ENCODE measurements around the gene VTCN1.
"Not testable (repeated sequence)": the region's sequence is repeated elsewhere in the genome, so short reads cannot be mapped to it uniquely, and the experiment has no call there.

VTCN1 gene

DNA sequence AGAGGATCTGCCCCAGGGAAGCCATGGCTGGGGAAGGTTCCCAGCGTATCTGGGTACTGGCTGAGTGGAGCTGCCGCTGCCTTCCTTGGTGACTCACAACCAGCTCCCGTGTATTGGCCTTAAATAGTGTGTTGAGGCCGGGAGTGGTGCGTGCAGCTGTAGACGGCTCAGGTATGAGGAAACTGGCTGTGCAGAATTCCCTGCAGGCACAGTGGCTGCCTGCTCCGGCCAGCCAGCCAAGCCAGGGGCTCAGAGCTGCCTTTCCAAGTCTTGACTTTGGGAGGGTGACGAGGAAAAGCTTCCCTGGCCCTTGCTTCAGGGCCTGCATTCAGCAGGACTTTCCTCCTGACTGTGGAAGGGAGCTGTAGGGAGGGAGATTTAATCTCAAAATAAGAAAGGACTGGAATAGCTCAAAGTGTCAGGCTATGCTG is at the start of gene VTCN1:
Gene VTCN1 (minus strand): TSS at position 97 of the 431 bp plus-strand sequence. CDS start 72 bp downstream, at position 25.
- no peak for DNase-seq

DNA sequence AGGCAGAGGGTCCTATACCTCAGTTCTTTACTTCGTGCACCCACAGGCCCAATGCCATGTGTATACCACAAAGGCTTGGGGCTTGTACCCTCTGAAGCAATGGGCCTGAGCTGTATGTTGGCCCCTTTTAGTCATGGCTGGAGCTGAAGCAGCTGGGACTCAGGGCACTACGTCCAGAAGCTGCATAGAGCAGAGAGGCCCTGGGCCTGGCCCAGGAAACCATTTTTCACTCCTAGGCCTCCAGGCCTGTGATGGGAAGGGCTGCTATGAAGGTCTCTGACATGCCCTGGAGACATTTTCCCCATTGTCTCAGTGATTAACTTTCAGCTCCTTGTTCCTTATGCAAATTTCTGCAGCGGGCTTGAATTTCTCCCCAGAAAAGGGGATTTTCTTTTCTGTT is 48.1 kb upstream of the VTCN1 start:
- DNase-seq: no peak

DNA sequence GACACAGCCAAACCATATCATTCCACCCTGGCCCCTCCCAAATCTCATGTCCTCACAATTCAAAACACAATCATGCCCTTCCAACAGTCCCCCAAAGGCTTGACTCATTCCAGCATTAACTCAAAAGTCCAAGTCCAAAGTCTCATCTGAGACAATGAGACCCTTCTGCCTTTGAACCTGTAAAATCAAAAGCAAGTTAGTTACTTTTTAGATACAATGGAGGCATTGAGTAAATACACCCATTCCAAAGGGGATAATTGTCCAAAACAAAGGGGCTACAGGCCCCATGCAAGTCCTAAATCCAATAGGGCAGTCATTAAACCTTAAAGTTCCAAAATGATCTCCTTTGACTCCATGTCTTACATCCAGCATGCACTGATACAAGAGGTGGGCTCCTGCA is 47.3 kb upstream of the VTCN1 start:
- not testable (repeated sequence) for DNase-seq

DNA sequence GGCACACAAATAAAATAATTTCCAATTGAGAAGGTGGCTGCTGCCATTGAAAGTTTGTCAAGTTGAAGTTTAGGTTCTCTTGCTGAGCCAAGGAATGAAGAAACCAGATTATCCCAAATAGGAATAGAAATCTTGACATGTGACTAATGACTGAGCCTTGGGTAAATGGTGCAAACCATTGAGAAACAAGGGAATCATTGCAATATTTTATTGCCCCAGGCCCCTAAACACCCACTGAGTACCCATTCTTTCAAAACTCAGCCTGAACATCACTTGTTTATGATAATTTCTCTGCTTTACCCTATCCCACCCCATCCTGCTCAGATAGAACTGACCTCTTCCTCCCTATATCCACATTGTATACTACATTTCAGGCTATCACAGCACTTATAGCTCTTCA is 46.6 kb upstream of the VTCN1 start:
- DNase-seq: no peak

DNA sequence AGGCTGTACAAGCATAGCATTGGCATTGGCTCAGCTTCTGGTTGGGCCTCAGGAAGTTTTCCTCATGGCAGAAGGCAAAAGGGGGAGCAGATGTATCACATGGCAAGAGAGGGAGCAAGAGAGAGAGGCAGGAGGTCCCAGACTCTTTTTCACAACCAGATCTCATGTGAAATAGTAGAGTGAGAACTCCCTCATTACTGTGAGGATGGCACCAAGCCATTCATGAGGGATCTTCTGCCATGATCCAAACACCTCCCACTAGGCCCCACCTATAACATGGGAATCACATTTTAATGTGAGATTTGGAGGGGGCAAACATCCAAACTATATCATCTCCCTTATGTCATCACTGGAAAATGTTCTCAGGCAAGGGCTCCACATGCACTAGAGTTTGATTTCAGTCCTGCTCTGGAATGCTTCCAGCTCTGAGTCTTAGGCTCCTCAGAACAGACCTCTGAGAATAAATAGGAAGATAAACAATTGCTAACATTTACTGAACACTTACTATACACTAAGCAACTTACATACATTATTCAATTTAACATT is 39.4 kb upstream of the VTCN1 start:
- no peak for DNase-seq

DNA sequence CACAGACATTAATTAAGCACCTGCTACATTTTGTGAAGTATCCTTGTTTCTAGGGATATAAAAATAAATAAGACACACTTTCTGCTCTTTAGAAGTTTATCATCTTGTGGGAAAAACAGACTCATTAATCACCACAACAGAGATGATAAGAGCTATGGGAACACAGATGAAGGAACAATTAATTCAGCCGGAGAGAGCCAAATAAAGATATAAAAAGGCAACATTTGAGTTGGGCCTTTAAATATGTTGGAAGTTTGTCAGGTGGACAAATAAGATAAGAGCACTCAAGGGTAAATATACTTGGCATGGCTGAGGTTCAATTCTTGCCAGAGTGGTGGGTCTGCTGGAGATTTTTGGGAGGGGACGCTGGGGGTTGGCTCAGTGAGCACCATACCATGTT is 34.2 kb upstream of the VTCN1 start:
- no peak for DNase-seq

DNA sequence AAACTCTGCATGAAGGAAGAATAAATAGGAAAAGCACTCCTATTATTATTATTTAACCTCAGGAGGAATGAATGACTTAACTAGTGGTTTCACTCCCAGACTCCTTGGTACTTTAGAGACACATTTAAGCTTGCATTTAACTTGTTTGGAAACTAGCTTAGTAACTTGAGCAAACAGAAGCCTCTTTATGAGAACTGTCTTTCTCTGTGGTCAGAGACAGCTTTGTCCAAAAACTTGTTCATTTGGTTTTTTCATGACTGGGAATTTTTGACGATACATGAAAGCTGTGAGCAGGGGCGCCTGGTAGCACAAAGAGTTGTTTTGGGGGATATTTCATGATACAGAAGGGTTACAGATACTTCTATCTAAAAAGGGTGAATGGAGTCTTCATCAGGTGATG is 33.6 kb upstream of the VTCN1 start:
- no peak for DNase-seq

DNA sequence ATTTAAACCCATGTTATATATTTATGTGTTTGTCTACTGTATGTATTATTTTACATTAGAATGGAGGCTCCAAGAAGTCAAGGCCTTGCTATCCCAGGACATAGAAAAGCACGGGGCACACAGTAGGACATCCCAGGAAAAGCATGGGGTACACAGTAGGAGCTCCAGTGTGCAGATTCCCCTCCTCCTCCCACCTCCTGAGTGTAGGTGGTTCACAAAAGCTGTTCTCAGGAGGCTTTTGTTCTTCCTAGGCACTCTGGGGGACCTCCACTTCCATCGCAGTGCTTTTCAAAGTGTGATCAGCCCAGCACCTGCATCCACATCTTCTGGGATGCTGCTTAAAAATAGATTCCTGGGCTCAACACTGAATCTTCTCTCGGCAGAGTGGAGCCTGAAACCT is 30.8 kb upstream of the VTCN1 start:
- DNase-seq: no peak

DNA sequence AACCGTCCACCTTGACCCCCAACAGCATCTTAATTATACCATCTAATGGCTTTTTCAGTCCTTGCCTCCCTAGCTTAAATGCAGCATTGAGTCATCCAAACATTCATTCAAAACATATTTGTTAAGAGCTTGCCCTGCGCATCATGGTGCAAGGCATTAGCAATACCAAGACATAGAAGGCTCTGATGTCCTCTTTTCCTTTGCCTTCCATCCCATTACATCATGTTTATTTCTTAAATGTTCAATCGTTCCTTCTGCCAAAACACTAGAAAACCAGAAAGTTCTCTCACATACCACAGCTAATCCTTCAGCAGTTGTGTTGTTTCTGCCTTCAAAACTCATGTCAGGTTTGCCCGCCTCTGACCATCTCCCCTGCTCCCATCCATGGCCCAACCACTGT is 29.8 kb upstream of the VTCN1 start:
- DNase-seq: no peak

DNA sequence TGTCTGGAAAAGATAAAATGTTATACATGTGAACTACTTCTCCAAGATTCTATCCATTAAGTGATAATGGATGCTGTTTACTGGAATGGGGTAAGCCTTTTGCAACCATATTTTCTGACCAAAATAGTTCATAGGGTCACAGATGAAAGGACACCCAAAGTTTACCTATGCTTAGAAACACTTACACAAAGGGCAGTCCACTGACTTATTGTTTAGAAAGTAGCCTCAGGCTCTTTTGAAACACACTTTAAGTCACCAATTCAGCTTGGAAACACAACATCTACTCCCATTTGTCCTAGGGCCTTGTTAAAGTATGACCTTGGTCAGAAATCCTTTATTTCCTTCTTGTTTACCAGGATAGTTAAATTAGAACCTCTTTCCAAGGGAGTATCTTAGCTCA is 28.7 kb upstream of the VTCN1 start:
- no peak for DNase-seq

- no peak for DNase-seq
These were observed 27.1 kb upstream of the VTCN1 start for GRCh38 chr1:117237726-117238381.

GRCh38 chr1:117235863-117236465 is 25.2 kb upstream of the VTCN1 start:
- no peak for DNase-seq

GRCh38 chr1:117232531-117232930 is 21.8 kb upstream of the VTCN1 start:
- no peak for DNase-seq

GRCh38 chr1:117231748-117232373 is 21.1 kb upstream of the VTCN1 start:
- no peak for DNase-seq

DNA sequence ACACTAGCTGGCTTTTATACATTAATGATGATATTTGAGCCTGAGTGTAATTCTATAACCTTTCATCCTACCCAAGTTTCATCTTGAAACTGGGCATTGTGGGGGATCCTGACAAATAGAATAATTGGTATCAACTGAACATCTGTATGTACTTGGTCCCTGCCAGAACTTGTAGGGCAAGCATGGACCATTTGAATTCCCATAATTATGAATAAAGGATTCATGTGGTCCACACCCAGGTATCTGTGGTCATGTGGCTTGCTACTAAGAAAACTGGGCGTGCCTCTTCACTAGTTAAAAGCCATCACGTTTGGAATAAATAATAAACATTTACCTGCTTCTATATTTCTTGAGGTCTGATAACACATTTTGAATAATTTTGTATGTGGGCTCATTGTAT is 20.6 kb upstream of the VTCN1 start:
- DNase-seq: no peak

- DNase-seq: no peak
These were observed 18.5 kb upstream of the VTCN1 start for GRCh38 chr1:117229217-117229616.

DNA sequence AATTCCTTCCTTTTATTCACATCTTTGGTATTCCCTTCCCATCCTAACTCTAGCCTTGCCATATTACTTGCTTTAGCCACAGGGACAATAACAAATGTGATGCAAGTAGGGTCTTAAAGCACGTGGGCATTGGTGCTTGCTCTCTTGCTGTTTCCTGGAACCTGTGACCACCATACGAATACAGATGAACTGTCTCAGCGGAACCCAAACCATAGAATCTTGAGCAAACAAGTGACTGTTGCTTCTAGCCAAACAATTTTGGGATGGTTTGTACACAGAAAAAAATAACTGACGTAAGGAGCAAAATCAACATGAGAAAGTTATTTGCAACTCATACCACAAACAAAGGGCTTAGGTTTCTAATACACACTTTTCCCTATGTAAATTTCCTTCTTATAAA is 15.2 kb upstream of the VTCN1 start:
- DNase-seq: no peak

DNA sequence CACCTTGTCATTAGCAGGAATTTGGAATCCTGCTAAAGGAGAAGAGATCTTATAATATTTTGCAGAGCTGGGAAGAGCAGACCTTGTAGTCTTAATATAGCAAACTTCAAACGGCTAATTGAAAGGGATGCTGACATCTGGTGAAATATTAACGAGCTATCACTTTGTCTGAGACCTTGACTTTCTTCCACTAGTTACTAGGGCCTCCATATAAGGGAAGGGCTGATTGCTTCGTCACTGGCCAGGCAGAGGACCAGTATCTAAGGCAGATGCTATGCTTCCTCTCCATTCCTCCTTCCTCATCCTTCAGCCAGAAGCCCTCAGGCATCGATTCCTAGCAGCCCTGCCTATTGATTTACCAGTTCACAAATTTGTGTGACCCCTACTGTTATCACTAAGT is 6.0 kb upstream of the VTCN1 start:
- no peak for DNase-seq

DNA sequence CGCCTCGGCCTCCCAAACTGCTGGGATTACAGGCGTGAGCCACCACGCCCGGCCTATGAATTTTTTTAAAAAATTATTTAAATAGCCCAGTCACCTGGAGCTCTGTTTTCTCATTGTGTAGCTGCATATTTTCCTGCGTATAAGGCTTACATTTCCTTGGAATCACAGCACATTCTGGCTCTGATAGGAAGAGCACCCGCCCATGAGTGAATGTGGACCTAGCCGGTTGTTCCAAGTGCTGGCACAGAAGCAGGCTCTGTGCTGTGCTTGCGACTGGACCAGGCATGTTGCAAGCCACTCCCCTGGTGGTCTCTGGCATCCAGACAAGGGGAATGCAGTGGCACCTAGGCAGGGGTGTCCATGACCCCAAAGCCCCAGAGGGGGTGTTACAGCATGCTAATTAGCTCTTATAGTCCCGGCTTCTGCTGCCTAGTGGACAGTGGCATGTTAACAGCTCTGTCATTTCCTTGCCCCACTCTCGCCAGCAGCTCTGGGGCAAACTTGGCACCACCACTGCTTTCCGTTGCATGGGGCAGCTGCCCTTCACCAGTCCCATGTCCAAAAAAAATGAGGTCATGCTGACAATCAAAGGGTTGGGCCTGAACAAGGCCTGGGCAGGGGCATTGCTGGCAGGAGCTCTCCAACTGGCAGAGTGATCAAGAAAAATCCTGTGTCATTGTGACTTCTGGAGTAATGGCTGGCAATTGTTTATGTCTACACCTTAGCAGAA is 5.2 kb upstream of the VTCN1 start:
- DNase-seq: no peak

DNA sequence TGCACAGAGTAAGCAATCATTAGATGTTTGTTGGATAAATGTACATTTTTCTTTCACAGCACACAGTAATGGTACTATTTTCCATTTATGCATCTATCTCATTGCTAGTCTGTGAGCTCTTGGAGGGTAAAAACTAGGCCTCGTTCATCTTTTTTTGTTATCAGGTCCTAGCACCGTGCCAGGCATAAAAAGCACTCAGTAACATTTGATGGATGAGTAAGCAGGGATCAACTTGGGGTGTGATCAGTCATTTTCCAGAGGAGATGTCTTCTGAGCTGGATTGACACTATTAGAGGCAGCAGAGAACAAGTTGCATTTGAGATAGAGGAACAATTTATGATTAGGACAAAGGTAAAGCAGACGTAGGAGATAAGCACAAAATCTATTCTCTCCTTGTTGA is 4.3 kb upstream of the VTCN1 start:
- DNase-seq: no peak

DNA sequence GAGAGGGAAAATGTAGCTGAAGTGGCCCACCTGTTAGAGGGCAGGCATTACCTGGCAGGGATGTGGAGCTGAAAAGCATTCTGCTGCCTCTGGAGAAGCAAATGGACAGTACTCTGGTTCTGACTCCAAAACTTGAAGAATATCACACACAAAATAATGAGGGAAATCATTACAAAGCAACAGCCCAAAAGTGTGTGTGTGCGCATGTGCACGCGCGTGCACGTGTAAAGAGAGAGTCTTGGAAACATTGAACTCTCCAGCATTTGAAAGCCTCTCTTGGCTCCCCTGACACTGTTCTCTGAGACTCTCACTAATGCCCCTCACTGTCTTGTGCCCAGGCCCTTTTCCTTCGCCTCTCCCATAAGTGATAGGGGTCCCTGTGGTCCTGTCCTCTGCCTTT is 2.3 kb upstream of the VTCN1 start:
- no peak for DNase-seq

- no peak for DNase-seq
These were observed 341 bp downstream of the VTCN1 start for GRCh38 chr1:117210386-117210785.

DNA sequence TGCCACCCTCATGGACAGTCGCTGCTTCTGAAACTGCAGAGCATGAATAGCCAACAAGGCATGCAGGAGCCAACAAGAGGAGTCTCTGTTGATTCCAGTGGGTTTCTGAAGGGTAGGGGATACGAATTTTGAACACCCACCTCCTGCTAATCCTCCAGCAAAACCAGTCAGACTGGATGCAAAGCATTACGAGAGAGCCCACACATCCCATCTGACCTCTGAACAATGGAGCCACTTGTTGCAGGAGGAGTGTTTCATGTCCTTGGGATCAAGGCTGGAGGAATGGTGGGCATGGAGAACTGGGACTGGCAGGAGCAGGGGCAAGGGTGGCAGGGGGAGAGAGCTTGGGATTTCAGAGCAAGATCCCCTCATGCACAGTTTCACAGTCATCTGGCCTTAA is 1.6 kb downstream of the VTCN1 start:
- no peak for DNase-seq

DNA sequence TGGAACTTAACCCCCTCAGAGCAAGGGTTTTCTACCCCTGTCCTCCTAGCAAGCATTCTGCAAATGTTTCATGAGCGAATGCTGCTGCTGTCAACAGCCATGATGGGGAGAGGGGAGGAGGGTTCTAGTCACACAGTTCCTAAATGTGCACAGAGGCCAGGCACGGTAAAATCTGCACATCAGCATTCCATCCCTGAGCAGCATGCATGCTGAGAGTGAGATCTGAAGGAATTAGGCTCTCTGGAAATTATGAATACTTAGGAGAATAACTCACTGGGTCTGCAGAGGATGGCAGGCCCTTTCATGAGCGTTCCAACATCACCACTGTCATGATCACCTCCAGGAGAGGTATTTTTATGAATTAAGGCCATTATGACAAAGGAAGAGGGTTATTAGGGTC is 2.1 kb downstream of the VTCN1 start:
- DNase-seq: no peak
